HCT116 (cell line): ENCODE results near the gene MYL3.

ENCODE experiments used
- ATF3 ChIP-seq: IDR thresholded peaks from 2 replicates; pipeline ENCODE4 v1.6.1; 2012
- CTCF ChIP-seq, 3 experiments: fragments of 200-600 bp in 1 of 3; sonication (generic) in 1 of 3; IDR thresholded peaks in 2 of 3; conservative IDR thresholded peaks in 1 of 3; 2 replicates each; pipeline ENCODE4 v1.5.1; 2012 to 2017; ENCODE audit warnings: low read depth in 2 of 3, low read length in 2 of 3, antibody characterized with exemption in 1 of 3, borderline replicate concordance in 1 of 3, control low read depth in 1 of 3, mild to moderate bottlenecking in 1 of 3, mixed read lengths in 1 of 3, mixed run types in 1 of 3, moderate library complexity in 1 of 3; ENCODE audit not compliant: insufficient read depth in 1 of 3
- EGR1 ChIP-seq: IDR thresholded peaks from 2 replicates; pipeline ENCODE4 v1.6.1; 2012; ENCODE audit warnings: low read depth
- EZH2 ChIP-seq: fragments of 200-600 bp; sonication (generic); IDR thresholded peaks from 2 replicates; pipeline ENCODE4 v1.6.1; 2017; ENCODE audit warnings: antibody characterized with exemption, mixed run types
- EZH2phosphoT487 ChIP-seq: fragments of 200-600 bp; IDR thresholded peaks from 2 replicates; pipeline ENCODE4 v1.6.1; 2018; ENCODE audit warnings: antibody characterized with exemption, borderline replicate concordance
- FOSL1 ChIP-seq: IDR thresholded peaks from 2 replicates; pipeline ENCODE4 v1.6.1; 2012; ENCODE audit warnings: low read depth
- JUND ChIP-seq: IDR thresholded peaks from 2 replicates; pipeline ENCODE4 v1.6.1; 2012
- MAX ChIP-seq: IDR thresholded peaks from 2 replicates; pipeline ENCODE4 v1.6.1; 2012
- POLR2A ChIP-seq: IDR thresholded peaks from 2 replicates; pipeline ENCODE4 v1.7.0; 2011; ENCODE audit warnings: borderline replicate concordance; ENCODE audit not compliant: insufficient read depth, insufficient read length; ENCODE audit errors: extremely low read depth
- POLR2AphosphoS5 ChIP-seq: IDR thresholded peaks from 2 replicates; pipeline ENCODE4 v1.6.1; 2011; ENCODE audit warnings: mild to moderate bottlenecking, low read depth, low read length, moderate library complexity
- YY1 ChIP-seq: IDR thresholded peaks from 2 replicates; pipeline ENCODE4 v1.6.1; 2011; ENCODE audit warnings: low read length, low read depth, moderate library complexity, mild to moderate bottlenecking; ENCODE audit not compliant: insufficient replicate concordance; ENCODE audit errors: extremely low read depth
- ZBTB33 ChIP-seq: IDR thresholded peaks from 2 replicates; pipeline ENCODE4 v1.6.1; 2011; ENCODE audit warnings: mild to moderate bottlenecking, low read length, moderate library complexity; ENCODE audit not compliant: insufficient replicate concordance; ENCODE audit errors: extremely low read depth
- ZNF274 ChIP-seq: fragments of 200-500 bp; sonication (Bioruptor generic); IDR thresholded peaks from 2 replicates; pipeline ENCODE4 v1.6.1; 2014; ENCODE audit warnings: mild to moderate bottlenecking, low read depth, low read length, inconsistent platforms

- TF ChIP-seq POLR2A (no peak), YY1 (no peak), ZBTB33 (no peak), CTCF (IDR thresholded peaks at IDR 0.05 in 2 of 3, conservative IDR thresholded peaks at IDR 0.05 in 1 of 3; ENCODE audit: borderline replicate concordance in 1 of 3, insufficient read depth in 1 of 3, low read depth in 2 of 3, low read length in 2 of 3) (no peak), POLR2AphosphoS5 (no peak), JUND (no peak), EGR1 (no peak), EZH2 (no peak), FOSL1 (no peak), ATF3 (no peak), MAX (no peak), ZNF274 (no peak), EZH2phosphoT487 (no peak)
Measured at GRCh38 chr3:46852839-46853355, 10.3 kb downstream of the MYL3 start.
